LNCaP clone FGC (cell line): Measurements from ENCODE around the gene GTF2A1L.
A peak's percentile ranks its signal among the peaks of the same experiment; 100 is the strongest.

ENCODE experiments used
- DNase-seq: peaks from one replicate; pipeline ENCODE4 v3.0.0-alpha.2; 2011; ENCODE audit warnings: low read depth
- H3K4me3 ChIP-seq: 2 replicates; pipeline ENCODE4 v1.5.1; 2011; ENCODE audit warnings: mild to moderate bottlenecking, low read depth, low read length, control low read depth
- TF ChIP-seq, protein P1 (sequence below): IDR thresholded peaks from 2 replicates; pipeline ENCODE4 v1.5.1; 2012; ENCODE audit warnings: mild to moderate bottlenecking; ENCODE audit not compliant: control insufficient read depth, insufficient read depth; ENCODE audit errors: extremely low read depth

The GTF2A1L gene

DNA sequence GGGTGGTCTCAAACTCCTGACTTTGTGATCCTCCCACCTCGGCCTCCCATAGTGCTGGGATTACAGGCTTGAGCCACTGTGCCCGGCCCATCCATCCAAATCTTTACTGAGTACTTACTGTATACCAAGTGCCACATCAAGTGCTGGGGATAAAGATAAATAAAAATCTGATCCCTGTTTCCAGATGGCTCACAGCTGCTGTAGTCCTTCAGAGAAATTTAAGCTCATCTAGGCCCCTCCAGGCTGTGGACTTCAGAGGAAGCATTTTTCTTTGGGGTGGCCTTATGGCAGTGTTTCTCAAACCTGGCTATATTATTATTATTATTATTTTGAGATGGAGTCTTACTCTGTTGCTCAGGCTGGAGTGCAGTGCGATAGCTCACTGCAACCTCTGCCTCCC lies 33.7 kb upstream of the GTF2A1L start:
- TF ChIP-seq, protein P1, sequence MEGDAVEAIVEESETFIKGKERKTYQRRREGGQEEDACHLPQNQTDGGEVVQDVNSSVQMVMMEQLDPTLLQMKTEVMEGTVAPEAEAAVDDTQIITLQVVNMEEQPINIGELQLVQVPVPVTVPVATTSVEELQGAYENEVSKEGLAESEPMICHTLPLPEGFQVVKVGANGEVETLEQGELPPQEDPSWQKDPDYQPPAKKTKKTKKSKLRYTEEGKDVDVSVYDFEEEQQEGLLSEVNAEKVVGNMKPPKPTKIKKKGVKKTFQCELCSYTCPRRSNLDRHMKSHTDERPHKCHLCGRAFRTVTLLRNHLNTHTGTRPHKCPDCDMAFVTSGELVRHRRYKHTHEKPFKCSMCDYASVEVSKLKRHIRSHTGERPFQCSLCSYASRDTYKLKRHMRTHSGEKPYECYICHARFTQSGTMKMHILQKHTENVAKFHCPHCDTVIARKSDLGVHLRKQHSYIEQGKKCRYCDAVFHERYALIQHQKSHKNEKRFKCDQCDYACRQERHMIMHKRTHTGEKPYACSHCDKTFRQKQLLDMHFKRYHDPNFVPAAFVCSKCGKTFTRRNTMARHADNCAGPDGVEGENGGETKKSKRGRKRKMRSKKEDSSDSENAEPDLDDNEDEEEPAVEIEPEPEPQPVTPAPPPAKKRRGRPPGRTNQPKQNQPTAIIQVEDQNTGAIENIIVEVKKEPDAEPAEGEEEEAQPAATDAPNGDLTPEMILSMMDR: no peak
- no peak for DNase-seq
- no peak overlapping the region for H3K4me3 ChIP-seq

DNA sequence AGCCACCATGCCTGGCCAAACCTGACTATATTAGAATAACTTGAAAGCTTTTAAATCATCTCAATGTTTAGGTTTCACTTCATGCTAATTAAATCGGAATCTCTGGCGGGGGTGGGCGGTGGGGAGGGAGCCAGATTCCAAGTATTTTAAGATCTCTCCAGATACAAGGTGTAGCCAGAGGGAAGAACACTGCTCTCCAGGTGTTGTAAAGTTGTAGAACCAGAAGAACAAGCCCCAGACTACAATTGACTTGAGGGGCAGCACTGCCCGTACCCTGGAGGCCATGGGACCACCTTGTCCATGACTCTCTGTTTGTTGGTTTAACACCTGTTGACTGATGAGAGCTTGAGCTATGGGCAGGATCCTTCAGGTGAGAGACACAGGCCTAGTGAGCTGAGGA lies 33.1 kb upstream of the GTF2A1L start:
- no peak overlapping the region for H3K4me3 ChIP-seq
- TF ChIP-seq, protein P1: no peak
- DNase-seq: no peak

DNA sequence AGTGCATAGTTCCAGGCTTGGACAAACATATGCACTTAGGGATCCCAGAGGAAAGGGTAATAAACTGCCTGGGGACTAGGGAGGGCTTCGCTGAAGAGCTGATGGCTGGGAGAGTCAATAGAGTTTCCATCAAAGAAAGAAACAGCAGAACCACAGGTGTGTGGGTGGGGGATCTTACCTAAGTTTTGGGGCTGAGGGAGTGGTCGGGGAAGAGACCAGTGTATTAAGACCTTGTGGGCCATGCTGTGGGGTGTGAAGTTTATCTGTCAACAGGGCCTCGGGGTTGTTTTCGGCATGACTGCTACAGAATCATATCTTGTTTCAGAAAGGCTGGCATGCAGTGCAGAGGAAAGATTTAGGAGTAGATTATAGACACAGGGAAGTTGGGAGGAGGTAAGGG lies 31.2 kb upstream of the GTF2A1L start:
- TF ChIP-seq, protein P1: no peak

DNA sequence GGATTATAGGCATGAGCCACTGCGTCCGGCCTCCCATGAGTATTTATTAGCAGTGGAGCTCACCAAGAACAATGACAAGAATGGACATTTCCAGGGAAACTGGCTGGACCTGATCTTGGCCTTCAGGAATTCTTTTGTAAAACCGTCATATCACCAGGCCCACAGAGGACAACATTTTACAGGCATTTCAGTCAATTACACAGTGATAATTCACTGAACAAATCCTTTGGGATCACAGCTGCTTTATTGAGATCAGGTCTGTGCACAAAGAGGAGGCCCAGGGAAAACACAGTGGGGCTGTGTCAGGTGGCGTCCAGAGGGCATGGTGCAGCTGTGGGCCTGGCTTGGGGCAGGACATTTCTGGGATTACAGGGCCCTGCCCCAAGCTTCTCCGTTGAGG lies 30.1 kb upstream of the GTF2A1L start:
- DNase-seq: no peak
- TF ChIP-seq, protein P1: no peak
- H3K4me3 ChIP-seq: no peak overlapping the region

More for the DNA sequence above, 31.2 kb upstream of the GTF2A1L start:
- H3K4me3 ChIP-seq: no peak overlapping the region
- no peak for DNase-seq

DNA sequence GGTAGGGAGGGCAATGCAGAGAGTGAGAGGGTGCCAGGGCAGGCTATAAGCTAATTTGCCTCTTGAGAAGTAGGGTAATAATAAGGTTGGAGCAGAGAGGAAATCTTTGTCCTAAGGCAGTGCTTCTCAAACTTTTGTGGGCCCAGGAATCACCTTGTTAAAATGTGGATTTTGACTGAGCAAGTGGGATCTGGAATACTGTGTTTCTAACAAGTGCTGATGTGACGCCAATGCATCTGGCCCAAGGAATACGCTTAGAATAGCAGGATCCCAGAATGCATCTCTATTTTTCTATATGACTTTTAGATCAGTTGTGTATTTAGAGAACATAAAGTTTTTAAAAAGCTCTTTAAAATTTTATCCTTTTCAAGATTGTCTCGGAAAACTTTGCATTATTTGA lies 29.7 kb upstream of the GTF2A1L start:
- TF ChIP-seq, protein P1: no peak
- no peak for DNase-seq
- no peak overlapping the region for H3K4me3 ChIP-seq

DNA sequence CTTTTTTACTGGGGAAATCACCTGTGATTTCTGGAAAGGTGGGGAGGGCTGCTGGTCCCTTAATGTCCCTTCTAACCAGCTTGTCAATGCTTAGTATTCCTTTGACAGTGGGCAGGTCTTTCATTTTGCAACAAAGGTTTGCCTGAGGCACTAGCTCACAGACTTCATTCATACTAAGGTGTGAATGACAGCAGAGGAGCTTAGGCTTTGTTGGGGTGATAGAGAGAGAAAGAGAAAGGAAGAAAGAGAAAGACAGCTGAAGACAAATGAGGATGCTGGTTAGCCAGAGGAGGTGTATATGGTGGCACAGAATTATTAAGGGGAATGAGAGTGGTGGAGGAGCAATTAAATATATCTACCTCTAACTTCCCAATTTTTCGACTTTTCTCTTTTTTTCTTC lies 28.9 kb upstream of the GTF2A1L start:
- DNase-seq: no peak
- TF ChIP-seq, protein P1: no peak
- H3K4me3 ChIP-seq: no peak overlapping the region

DNA sequence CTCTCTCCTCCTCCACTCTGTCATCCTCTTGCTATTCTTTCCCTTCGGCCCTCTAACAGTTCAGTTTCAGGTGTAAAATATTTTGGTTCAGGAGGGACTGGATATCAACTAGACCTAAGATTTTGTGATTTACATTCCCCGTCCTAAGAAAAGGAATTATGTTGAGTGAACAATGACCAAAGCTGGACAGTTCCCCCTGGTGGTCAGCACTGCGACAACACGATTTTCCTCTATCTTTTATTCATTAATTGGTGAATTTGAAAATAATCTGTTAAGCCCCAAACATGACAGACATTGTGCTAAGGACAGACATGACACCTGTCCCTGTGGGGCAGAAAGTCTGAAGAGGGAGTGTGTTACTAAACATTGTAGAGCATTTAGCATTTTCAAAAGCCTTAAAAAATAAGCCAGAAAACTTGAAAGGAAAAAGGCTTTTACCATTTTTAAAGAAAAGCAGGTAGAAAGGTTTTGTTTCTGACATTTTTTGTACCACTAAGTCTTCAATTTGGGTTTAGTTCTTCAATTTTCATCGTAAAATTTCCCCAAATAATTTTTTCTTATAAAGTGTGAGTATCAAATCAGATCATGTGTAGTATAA lies 28.4 kb upstream of the GTF2A1L start:
- no peak for DNase-seq
- H3K4me3 ChIP-seq: no peak overlapping the region
- TF ChIP-seq, protein P1: peak; percentile 50
